ENCODE data around the gene SEC14L5.
"Not testable (repeated sequence)": the region's sequence is repeated elsewhere in the genome, so short reads cannot be mapped to it uniquely, and the experiment has no call there.

The SEC14L5 gene

DNA sequence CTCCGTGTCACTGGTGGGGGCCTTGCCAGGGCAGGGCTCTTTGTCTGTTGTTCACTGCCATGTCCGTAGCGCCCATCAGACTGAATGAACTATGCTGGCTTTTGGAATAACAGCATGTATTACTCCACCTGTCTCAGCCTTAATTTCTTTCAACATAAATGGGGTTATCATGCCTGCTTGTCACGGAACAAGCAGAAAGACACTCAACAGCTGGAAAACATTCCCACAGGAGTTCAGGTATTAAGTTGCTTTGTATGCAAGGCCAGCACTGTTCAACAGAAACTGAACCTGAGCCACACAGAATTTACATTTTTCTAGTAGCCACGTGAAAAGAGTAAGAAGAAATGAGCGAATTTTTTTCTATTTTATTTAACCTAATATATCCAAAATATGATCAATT is 34.3 kb upstream of the SEC14L5 start:
- Mint-ChIP-seq H3K27me3 (peaks cover 18% of the 10 kb centered on the region), H3K27ac (no peak overlapping the region), H3K36me3 (ENCODE audit: low read depth) (no peaks in the 10 kb centered on the region), H3K4me3 (no peak overlapping the region), H3K9me3 (peaks cover 12% of the 10 kb centered on the region), H3K4me1 (ENCODE audit: low read depth) (no peaks in the 10 kb centered on the region)
- intact Hi-C loops (cut with micrococcal nuclease) = no loop called here

DNA sequence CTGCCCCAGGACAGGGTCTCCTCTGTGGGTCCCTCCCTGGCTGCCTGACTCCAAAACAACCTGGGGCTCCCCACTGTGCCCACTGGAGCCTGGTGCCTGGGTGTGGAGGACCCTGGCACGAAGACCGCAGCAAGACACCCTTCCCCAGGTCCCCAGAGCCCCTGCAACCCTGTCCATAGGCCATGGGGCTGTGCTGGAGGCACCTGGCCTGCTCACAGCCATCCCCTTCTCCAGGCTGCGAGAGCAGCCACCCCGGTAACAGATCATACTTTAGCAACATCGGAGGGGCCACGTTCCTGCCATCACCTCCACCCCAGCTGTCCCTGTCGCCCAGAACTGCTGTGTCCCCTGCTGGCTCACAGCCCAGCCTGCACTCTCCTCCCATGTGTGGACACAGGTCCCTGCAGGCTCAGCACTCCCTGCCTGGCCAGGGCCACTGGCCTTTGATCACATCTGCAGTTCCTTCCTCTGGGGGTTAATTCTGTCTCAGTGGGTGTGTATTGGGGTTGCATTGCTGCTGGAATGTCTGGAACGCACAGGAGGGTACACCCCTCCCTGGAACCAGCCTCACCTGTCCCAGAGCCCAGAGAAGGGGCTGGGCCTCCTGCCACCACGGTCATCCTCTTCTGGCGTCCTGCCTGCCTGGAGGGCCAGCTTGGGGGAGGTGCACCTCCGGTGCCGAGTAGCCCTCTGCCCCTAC is 33.4 kb upstream of the SEC14L5 start:
- Mint-ChIP-seq H3K27me3 (peaks cover 22% of the 10 kb centered on the region), H3K36me3 (ENCODE audit: low read depth) (no peaks in the 10 kb centered on the region), H3K4me1 (ENCODE audit: low read depth) (no peaks in the 10 kb centered on the region), H3K9me3 (peaks cover 12% of the 10 kb centered on the region), H3K27ac (no peak overlapping the region), H3K4me3 (no peak overlapping the region)
- intact Hi-C loops (cut with micrococcal nuclease) = no loop called here

DNA sequence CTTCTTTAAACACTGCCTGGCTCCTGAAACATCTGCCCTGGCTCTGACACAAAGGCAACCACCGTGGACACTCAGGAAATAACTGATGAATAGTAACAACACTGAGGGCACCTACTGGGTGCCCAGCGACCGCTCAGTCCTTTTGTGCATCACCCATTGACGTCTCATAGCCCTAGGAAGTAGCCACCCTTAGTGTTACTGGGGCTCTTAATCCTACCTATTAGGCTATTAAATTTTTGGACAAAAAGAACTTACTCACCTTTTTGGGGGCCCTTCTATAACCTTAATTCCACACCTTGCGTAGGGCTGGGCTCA is 32.9 kb upstream of the SEC14L5 start:
- Mint-ChIP-seq H3K4me1 (ENCODE audit: low read depth) (no peaks in the 10 kb centered on the region), H3K27ac (no peak overlapping the region), H3K27me3 (peaks cover 22% of the 10 kb centered on the region), H3K36me3 (ENCODE audit: low read depth) (no peaks in the 10 kb centered on the region), H3K9me3 (peaks cover 12% of the 10 kb centered on the region), H3K4me3 (no peak overlapping the region)
- intact Hi-C loops (cut with micrococcal nuclease) = no loop called here

DNA sequence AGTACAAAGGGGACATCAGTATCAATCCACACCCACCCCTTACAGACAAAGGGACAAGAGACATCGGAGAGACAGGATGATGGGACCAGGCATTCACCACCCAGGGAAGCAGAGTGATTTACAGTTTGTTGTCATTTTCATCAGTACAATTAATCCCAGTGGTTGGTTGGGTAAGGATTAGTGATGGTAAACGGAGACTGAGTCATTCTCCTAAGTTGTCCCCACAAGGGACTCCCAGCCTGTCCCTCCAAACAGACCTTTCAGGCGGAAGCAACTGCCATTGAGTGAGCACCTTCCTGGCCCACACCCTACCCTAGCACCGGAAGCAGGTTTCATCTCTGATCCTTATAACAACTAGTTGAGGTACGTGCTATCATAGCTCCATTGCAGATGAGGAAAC is 32.3 kb upstream of the SEC14L5 start:
- intact Hi-C loops (cut with micrococcal nuclease) = no loop called here

DNA sequence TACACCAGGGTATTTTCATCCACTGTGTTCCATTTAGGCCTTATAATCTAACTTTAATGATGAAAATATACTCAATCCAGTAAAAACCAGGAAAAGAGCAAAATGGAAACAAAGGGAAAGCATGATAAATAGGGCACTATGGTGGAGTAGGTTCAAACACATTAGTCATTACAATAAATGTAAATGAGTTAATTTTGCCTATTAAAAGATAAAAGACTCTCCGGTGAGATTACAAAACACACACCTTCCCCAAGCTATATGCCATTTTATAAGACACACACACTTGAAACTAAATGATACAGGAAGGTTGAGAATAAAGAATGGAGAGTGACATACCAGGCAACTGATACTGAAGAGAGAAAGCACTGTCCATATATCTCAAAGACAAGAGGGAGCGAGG is 31.2 kb upstream of the SEC14L5 start:
- Mint-ChIP-seq H3K4me3 (no peak overlapping the region), H3K4me1 (ENCODE audit: low read depth) (no peaks in the 10 kb centered on the region), H3K36me3 (ENCODE audit: low read depth) (no peaks in the 10 kb centered on the region), H3K27me3 (peaks cover 26% of the 10 kb centered on the region), H3K9me3 (peaks cover 12% of the 10 kb centered on the region), H3K27ac (no peak overlapping the region)
- intact Hi-C loops (cut with micrococcal nuclease) = no loop called here

More for the DNA sequence above, 32.3 kb upstream of the SEC14L5 start:
- no peaks in the 10 kb centered on the region for H3K4me1 Mint-ChIP-seq (ENCODE audit: low read depth)
- no peak overlapping the region for H3K27ac Mint-ChIP-seq
- peaks cover 24% of the 10 kb centered on the region for H3K27me3 Mint-ChIP-seq
- H3K36me3 Mint-ChIP-seq (ENCODE audit: low read depth) = no peaks in the 10 kb centered on the region
- peaks cover 12% of the 10 kb centered on the region for H3K9me3 Mint-ChIP-seq
- H3K4me3 Mint-ChIP-seq = no peak overlapping the region

DNA sequence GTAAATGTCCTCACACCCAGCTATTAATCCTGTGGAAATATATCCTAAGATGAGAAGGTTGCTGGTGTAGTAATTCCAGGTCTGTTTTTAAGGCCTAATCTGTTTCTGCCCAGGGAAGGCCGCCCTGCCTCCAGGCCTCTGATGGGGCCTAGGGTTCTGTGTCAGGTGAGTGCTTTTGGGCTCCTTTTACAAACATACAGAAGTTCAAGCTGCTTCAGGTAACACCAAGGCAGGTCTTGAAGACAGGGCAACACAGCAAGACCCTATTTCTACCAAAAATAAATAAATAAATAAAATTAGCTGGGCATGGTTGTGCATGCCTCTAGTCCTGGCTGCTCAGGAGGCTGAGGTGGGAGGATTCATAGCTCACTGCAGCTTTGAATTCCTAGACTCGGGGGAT is 30.5 kb upstream of the SEC14L5 start:
- no peak overlapping the region for H3K27ac Mint-ChIP-seq
- H3K4me1 Mint-ChIP-seq (ENCODE audit: low read depth) = no peaks in the 10 kb centered on the region
- H3K27me3 Mint-ChIP-seq = peaks cover 28% of the 10 kb centered on the region
- H3K36me3 Mint-ChIP-seq (ENCODE audit: low read depth) = no peaks in the 10 kb centered on the region
- no peak overlapping the region for H3K4me3 Mint-ChIP-seq
- H3K9me3 Mint-ChIP-seq = peaks cover 12% of the 10 kb centered on the region
- intact Hi-C loops (cut with micrococcal nuclease) = no loop called here

DNA sequence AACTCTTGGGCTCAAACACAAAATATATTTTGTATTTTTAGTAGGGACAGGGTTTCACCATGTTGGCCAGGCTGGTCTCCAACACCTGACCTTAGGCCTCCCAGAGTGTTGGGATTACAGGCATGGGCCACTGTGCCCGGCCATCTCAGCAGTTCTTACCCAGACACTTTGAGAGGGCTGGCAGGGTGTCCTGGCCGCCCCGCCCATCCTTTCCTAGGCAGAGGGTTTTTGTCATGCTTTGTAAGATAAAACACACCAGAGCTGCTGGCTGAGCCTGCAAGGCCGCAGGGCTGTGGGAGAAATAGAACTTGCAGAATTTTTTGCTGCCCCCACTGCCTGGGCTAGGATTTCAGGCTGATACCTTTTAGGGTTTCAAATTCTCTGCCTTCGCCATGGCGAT is 29.9 kb upstream of the SEC14L5 start:
- H3K27ac Mint-ChIP-seq = no peak overlapping the region
- peaks cover 29% of the 10 kb centered on the region for H3K27me3 Mint-ChIP-seq
- intact Hi-C loops (cut with micrococcal nuclease) = no loop called here
- H3K36me3 Mint-ChIP-seq (ENCODE audit: low read depth) = no peaks in the 10 kb centered on the region
- no peaks in the 10 kb centered on the region for H3K4me1 Mint-ChIP-seq (ENCODE audit: low read depth)
- H3K9me3 Mint-ChIP-seq = peaks cover 12% of the 10 kb centered on the region
- no peak overlapping the region for H3K4me3 Mint-ChIP-seq

DNA sequence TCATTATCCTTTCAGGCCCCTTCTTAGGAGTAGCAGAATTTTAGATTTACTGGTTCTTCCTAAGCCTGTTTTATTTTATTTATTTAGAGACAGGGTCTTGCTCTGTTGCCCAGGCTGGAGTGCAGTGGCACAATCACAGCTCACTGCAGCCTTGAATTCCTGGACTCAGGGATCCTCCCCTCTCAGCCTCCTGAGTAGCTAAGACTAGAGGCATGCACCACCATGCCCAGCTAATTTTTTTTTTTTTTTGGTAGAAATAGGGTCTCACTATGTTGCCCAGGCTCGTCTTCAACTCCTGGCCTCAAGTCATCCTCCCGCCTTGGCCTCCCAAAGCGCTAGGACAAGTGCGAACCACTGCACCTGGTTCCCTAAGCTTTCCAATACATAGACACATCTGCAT is 28.5 kb upstream of the SEC14L5 start:
- H3K36me3 Mint-ChIP-seq (ENCODE audit: low read depth); intact Hi-C loops (cut with micrococcal nuclease); H3K4me3 Mint-ChIP-seq; H3K4me1 Mint-ChIP-seq (ENCODE audit: low read depth); H3K27ac Mint-ChIP-seq: not testable (repeated sequence)
- Mint-ChIP-seq H3K27me3 (peaks cover 38% of the 10 kb centered on the region), H3K9me3 (peaks cover 12% of the 10 kb centered on the region)

DNA sequence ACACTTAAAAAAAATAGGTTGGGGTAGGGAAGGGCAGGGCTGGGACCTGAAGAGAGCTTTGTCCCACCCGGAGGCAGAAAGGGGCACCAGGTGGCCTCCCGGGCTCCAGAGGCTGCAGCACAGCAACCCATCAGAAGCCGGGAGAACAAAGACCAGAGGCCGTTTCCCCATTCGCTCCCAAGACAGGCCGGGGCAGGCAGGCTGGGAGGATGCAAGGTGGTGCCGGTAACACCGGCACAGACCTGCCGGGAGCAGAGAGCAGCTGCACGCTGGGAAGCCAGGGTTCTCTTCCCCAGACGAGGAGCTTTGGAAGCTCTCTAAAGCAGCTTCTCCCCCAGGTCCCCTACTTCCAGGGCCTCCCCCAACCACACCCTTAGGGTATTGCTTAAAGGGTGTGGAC is 26.7 kb upstream of the SEC14L5 start:
- intact Hi-C loops (cut with micrococcal nuclease) = no loop called here
- Mint-ChIP-seq H3K27ac (no peak overlapping the region), H3K4me1 (ENCODE audit: low read depth) (peaks cover 1% of the 10 kb centered on the region), H3K36me3 (ENCODE audit: low read depth) (no peaks in the 10 kb centered on the region), H3K9me3 (peaks cover 12% of the 10 kb centered on the region), H3K27me3 (peaks cover 49% of the 10 kb centered on the region), H3K4me3 (no peak overlapping the region)

DNA sequence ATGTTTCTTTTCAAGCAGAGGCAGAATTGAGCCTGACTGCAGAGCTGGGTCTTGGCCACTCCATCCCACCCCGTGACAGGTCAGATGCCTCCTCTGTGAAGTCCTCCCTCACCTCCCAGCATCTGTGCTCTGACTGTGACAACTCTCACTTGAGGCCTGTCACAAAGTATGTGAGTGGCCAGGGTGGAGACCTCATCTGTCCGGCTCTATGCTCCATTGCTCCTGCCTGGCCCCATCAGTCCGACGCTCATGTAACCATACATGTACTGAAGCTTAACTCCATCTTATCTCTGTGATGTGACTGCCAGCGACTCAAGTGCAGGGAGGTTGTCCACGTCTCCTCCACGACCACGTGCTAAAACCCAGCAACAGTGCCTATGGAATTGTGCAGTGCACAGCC is 24.7 kb upstream of the SEC14L5 start:
- H3K4me3 Mint-ChIP-seq = no peak overlapping the region
- H3K4me1 Mint-ChIP-seq (ENCODE audit: low read depth) = peaks cover 7% of the 10 kb centered on the region
- no peak overlapping the region for H3K27ac Mint-ChIP-seq
- H3K9me3 Mint-ChIP-seq = no peaks in the 10 kb centered on the region
- intact Hi-C loops (cut with micrococcal nuclease) = no loop called here
- peaks cover 64% of the 10 kb centered on the region for H3K27me3 Mint-ChIP-seq
- no peaks in the 10 kb centered on the region for H3K36me3 Mint-ChIP-seq (ENCODE audit: low read depth)

DNA sequence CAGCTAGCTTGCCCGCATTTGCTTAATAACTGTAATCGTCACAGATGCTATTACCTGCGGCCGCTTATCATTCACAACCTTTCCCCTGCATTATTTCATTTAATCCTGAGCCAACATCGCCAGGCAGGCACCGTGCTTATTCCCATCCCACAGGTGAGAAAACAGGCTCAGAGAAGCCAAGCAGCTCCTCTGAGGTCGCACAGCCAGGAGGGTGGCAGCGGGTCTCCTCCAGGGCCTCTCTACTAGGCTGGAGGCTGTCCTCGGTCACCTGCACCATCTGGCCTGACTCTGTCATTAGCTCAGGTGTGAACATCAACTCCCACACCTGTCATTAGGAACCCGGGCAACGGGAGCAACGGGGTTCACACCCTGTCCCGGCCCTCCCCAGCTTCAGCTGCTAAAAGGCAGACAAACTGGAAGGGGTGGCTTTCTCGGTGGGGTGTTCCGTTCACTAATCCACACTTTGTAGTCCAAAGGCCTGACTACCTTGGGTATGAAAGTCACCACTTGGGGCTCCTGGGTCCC is 24.2 kb upstream of the SEC14L5 start:
- Mint-ChIP-seq H3K36me3 (ENCODE audit: low read depth) (no peaks in the 10 kb centered on the region), H3K27me3 (peaks cover 69% of the 10 kb centered on the region), H3K9me3 (no peaks in the 10 kb centered on the region), H3K4me1 (ENCODE audit: low read depth) (peaks cover 7% of the 10 kb centered on the region), H3K4me3 (no peak overlapping the region), H3K27ac (no peak overlapping the region)
- intact Hi-C loops (cut with micrococcal nuclease) = no loop called here

DNA sequence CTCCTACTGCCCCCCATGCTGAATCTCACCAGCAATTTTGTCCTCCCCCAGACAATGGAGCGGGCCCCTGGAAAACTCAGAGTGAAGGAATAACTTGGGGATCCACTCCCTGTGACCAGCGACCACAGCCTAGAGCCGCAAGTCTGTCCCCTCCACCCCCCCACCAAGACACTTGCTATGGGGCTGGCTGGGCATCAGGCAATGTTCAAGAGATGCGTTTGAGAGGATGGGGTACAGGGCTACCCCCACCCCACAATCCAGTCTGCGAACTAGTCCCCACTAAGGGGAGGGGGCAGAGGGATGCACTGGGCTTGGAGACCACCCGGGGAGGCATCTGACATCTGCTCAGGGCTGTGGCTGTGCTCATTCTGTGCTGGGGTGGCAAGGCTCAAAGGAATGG is 23.5 kb upstream of the SEC14L5 start:
- no peak overlapping the region for H3K27ac Mint-ChIP-seq
- no peaks in the 10 kb centered on the region for H3K9me3 Mint-ChIP-seq
- H3K36me3 Mint-ChIP-seq (ENCODE audit: low read depth) = no peaks in the 10 kb centered on the region
- no peak overlapping the region for H3K4me3 Mint-ChIP-seq
- peaks cover 69% of the 10 kb centered on the region for H3K27me3 Mint-ChIP-seq
- intact Hi-C loops (cut with micrococcal nuclease) = no loop called here
- H3K4me1 Mint-ChIP-seq (ENCODE audit: low read depth) = peaks cover 7% of the 10 kb centered on the region

DNA sequence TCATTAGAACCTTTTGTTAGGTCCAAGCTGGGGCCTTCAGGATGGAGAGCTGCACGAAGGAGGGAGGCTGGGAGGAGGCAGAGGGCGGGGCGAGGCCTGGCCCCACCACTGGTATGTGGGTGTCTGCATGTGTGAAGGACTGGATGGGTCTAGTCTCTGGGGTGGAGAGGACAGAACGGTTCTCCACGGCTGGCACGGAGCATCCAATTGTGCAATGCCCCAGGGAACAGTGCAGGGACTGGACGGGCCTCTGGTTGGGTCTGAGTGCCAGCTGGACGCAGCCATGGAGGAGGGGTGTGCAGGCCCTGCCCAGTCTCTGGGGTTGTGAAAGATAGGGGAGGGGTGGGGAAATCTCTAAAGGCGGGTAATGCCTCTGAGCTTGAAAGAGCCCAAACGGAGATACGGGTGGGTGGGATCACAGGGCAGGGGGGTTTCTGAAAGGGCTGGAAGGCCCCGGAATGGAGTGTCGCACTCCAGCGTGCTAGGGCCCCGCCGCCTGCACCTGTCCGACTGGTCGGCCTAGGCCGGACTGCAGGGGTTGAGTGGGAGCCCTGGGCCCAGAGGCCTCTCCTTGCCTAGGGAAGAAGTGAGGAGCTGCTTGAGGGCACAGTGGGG is 22.8 kb upstream of the SEC14L5 start:
- no peak overlapping the region for H3K27ac Mint-ChIP-seq
- intact Hi-C loops (cut with micrococcal nuclease) = no loop called here
- H3K9me3 Mint-ChIP-seq = no peaks in the 10 kb centered on the region
- peaks cover 7% of the 10 kb centered on the region for H3K4me1 Mint-ChIP-seq (ENCODE audit: low read depth)
- H3K36me3 Mint-ChIP-seq (ENCODE audit: low read depth) = no peaks in the 10 kb centered on the region
- H3K4me3 Mint-ChIP-seq = no peak overlapping the region
- peaks cover 71% of the 10 kb centered on the region for H3K27me3 Mint-ChIP-seq

DNA sequence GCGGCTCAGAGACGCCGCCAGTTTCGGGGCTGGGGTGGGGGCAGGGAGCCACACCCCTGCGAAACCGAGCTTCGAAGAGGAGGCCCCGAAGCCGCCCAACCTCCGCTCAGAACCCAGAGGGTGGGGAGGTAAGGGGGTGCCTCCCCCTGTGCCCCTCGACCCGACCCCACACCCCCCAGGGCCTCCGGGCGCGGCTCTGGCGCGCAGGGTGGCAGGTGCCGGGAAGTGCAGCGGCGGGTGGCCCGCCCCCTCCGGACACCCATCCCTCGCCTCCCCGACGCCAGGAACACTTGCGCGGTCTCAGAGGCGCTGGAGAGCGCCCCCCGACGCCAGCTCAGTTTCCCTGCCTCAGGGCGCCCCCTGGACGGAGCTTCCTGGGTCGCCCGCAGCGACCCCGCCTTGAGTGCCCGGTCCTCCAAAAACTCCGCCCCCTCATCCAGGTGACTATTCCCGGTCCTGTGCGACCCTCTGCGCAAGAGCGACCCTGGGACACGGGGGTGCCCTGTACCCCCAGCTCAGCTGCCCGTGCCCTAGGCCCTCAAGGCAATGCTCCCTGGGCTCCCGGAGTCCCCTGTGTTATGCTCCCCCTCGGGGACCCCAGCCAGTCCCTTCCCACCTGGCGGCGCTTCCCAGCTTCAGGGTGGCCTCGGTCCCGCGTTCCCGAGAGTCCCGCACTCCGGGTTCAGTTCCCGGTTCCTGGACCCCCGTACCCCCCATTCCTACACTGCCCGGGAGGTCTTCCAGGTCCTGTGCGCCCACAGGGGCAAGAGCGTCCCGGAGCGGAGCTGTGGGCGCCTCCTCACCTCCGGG is 21.7 kb upstream of the SEC14L5 start:
- intact Hi-C loops (cut with micrococcal nuclease) = no loop called here
- Mint-ChIP-seq H3K36me3 (ENCODE audit: low read depth) (no peaks in the 10 kb centered on the region), H3K27me3 (peaks cover 67% of the 10 kb centered on the region), H3K9me3 (no peaks in the 10 kb centered on the region), H3K4me1 (ENCODE audit: low read depth) (peaks cover 7% of the 10 kb centered on the region), H3K4me3 (peak overlapping the region; percentile 47), H3K27ac (no peak overlapping the region)
